ENCODE data around the gene CUL9.

The CUL9 gene

DNA sequence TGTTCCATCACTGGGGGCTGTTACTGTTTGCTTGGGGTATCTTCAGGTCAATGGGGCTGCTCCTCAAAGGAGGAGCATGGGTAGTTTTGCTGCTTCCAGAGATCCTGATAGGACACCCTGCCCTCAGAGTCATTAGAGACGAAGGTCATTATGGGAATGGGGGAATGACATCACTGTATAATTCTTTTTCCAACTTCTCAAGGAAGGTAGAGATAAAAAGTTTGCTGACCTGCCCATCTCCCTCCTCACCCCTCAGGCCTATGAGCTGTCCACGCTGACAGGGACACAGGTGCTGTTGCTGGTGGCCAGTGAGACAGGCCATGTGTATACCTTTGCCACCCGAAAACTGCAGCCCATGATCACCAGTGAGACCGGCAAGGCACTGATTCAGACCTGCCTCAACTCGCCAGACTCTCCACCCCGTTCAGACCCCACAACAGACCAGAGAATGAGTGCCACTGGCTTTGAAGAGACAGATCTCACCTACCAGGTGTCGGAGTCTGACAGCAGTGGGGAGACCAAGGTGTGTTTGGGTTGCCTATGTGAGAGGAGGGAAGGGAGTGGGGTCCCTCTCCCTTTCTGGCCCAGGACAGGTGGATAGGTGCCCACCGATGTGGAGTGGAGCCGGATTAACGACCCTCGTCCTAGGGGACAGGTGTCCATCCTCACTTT lies 8.3 kb upstream of the CUL9 start:
- no peak for DNase-seq

GRCh38 chr6:43174263-43175112 lies 7.5 kb upstream of the CUL9 start:
- peak; percentile 99 for DNase-seq

DNA sequence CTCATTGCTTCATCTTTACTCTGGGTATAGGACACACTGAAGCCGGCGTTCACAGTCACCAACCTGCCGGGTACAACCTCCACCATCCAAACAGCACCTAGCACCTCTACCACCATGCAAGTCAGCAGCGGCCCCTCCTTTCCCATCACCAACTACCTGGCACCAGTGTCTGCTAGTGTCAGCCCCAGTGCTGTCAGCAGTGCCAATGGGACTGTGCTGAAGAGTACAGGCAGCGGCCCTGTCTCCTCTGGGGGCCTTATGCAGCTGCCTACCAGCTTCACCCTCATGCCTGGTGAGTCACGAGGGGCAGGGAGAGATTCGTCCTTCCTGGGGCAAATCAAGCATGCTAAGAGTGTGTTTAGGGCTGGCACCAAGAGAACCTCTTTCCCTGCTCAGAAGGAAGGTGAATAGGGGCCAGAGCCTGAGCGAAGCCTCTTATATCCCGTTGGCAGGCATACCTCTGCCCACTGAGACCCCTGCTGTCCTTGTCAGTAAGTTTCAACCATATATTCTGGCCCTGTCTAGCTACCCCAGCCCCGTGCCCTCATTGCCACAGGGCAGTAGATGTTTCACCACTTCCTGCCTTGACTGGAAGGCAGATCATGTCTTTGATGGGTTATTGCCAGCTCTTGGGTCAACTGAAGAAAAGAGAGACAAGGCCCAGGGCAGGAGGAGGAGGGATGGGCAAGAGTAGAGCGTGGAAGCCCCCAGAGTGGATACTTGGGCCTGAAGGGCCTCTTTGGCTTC lies 6.1 kb upstream of the CUL9 start:
- DNase-seq = no peak

DNA sequence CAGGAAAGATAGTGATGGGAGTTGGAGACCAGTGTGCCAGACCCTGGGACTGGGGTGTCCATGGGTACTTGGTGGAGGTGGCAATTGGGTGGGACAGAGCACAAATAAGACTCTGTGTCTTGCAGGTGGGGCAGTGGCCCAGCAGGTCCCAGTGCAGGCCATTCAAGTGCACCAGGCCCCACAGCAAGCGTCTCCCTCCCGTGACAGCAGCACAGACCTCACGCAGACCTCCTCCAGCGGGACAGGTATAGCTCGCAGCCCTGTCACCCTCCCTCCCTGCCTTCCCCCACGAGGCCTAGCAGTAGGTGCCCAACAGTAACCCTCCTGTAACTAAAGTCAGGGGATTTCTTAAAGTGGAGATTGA lies 5.6 kb upstream of the CUL9 start:
- no peak for DNase-seq

DNA sequence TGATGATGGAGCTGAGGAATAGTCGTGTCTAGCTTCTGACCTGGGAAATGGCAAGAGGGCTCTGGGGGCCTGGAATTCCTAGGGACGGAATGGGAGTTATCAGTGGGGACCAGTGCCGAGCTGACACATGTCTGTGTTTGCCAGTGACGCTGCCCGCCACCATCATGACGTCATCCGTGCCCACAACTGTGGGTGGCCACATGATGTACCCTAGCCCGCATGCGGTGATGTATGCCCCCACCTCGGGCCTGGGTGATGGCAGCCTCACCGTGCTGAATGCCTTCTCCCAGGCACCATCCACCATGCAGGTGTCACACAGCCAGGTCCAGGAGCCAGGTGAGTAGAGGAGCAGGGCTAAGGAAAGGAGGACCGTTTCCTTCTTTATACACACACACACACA lies 3.8 kb upstream of the CUL9 start:
- DNase-seq = no peak

GRCh38 chr6:43178951-43179830 lies 2.8 kb upstream of the CUL9 start:
- DNase-seq = no peak

DNA sequence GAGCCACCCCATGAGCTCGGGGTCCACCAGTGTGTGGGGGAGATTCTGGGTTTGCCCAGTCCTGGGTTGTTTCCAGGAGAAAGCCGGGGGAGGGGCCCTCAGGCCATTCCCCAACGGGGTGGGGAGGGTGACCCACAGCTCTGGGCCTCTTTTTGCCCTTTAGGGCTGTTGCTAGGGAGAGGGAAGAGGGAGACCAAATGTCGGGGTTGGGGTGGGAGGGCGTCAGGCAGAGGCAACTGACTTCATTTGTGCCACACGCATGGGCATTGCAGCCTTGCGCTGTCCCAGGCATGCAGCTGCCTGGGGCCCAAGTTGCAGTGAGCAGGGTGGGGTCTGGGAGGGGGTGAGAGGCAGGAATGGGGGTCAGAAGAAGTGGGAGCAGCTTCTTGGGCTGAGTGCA lies 1.9 kb upstream of the CUL9 start:
- DNase-seq = no peak

DNA sequence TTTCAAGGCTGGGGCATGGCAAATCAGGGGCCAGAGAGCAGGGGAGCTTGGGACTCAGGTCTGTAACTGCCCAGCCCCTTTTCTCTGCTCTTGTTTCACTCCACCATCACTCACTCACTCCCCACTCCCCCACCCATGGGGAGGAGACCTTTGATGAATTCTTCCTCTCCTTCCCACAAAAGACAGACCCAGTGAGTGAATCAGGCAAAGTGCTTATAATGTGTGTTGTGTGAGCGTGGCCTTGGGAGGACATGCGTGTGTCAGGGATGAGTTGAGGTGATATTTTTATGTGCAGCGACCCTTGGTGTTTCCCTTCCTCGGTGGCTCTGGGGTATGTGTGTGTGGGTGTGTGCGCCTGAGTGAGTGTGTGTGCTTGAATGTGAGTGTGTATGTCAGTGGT lies 1.0 kb upstream of the CUL9 start:
- no peak for DNase-seq

- no peak for DNase-seq
Observed at GRCh38 chr6:43181621-43181941, 415 bp upstream of the CUL9 start.

DNA sequence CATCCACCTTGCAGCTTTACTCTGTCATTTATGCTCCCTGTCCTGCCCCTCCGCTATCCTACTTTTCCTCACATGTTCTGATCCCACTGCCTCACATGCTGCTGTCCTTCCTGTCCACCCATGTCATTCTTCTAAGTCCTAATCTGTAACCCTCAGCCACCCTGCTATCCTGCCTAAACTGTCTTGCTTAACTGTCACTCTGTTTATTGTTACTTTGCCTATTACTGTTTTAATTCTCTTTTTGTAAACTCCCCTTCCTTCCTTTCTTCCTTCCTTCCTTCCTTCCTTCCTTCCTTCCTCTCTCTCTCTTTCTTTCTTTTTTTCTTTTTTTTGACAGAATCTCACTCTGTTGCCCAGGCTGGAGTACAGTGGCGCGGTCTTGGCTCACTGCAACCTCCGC lies 1.4 kb downstream of the CUL9 start:
- no peak for DNase-seq

DNA sequence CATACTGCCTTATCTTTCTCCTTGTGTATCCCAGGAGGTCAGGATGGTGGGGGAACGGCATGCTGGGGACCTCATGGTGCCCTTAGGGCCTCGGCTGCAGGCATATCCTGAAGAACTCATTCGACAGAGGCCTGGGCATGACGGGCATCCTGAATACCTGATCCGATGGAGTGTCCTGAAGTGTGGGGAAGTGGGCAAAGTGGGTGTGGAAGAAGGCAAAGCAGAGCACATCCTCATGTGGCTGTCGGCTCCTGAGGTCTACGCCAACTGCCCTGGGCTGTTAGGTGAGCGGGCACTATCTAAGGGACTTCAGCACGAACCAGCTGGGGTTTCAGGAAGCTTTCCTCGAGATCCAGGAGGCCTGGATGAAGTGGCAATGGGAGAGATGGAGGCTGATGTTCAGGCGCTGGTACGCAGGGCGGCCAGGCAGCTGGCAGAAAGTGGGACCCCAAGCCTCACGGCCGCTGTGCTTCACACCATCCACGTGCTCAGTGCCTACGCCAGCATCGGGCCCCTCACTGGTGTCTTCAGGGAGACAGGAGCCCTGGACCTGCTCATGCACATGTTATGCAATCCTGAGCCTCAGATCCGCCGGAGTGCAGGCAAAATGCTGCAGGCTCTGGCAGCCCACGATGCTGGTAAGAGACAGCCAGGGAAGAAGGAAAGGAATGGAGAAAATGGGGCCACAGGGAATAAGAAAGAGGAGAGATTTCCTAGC lies 2.4 kb downstream of the CUL9 start:
- no peak for DNase-seq

GRCh38 chr6:43185391-43185985 lies 3.5 kb downstream of the CUL9 start:
- DNase-seq = no peak

GRCh38 chr6:43186019-43186418 lies 4.0 kb downstream of the CUL9 start:
- no peak for DNase-seq

DNA sequence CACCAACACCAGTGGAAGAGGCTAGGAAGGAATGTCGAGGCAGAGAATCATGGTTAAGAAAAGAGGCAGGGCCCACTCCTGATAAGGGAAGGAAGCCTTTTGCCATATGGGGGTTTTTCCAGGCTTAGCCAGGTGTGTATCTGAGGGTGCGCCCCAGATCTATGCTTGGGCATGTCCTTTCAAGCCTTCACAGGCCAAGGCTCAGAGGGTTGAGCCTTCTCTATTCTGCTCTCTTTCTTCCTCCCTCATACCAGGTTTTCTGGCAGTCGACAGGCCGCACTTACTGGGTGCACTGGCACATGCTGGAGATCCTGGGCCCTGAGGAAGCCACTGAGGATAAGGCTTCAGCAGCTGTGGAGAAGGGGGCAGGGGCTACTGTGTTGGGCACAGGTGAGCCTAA lies 4.7 kb downstream of the CUL9 start:
- no peak for DNase-seq

GRCh38 chr6:43187821-43188220 lies 5.8 kb downstream of the CUL9 start:
- no peak for DNase-seq

- no peak for DNase-seq
Observed at GRCh38 chr6:43188426-43188825, 6.4 kb downstream of the CUL9 start.

- no peak for DNase-seq
Observed at GRCh38 chr6:43189776-43190304, 7.8 kb downstream of the CUL9 start.

DNA sequence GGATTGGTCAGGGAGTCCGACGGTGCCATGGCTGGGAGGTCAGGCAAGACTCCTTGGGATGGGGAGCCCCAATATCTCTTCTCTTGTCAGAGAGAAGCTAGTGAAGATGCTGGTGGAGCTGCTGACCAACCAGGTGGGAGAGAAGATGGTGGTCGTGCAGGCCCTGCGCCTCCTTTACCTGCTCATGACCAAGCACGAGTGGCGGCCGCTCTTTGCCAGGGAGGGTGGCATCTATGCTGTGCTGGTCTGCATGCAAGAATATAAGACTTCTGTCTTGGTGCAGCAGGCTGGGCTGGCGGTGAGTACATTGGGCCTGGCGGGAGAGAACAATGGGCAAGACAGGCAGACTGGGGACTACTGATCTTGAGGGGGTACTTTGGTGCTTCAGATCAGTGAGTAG lies 10.9 kb downstream of the CUL9 start:
- no peak for DNase-seq

DNA sequence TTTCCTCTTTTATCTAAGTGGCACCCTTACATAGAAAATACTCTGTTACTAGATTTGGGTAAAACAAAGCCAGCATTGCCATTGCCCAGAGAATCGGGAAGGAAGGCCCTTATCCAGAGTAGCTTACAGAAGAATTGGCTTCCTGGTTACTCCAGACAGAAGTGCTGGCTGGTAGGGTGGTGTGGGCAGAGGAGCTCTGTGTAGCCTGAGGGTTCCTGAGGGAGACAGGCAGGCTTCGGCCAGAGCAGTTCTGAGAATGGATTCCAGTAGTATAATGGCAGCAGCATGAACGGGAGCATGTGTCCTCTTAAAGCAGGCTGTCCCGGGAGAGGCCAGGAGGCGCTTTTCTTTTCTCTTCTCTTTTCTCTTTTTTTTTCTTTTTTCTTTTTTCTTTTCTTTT lies 11.9 kb downstream of the CUL9 start:
- no peak for DNase-seq

- no peak for DNase-seq
Observed at GRCh38 chr6:43196337-43196736, 14.3 kb downstream of the CUL9 start.

- DNase-seq = no peak
Observed at GRCh38 chr6:43199912-43200311, 17.9 kb downstream of the CUL9 start.

DNA sequence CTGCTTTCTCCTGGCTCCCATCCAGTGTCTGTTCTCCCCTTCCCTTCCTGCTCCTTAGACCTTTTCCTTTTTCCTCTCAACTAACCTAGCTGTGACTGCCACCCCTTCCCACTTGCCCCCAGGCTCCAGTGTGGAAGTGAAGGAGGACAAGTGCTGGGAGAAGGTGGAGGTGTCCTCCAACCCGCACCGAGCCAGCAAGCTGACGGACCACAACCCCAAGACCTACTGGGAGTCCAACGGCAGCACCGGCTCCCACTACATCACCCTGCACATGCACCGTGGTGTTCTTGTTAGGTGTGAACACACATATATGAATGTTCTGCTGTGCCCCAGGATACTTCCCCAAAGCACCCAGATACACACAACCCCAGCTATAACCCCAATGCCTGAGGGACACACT lies 18.5 kb downstream of the CUL9 start:
- no peak for DNase-seq
